ENCODE measurements around the gene LCN15.
"Not testable (repeated sequence)": the region's sequence is repeated elsewhere in the genome, so short reads cannot be mapped to it uniquely, and the experiment has no call there.

LCN15 gene

GRCh38 chr9:136792321-136793085 lies 28.2 kb upstream of the LCN15 start:
- H3K27ac ChIP-seq, result no peak overlapping the region
- H3K4me3 ChIP-seq, result peak overlapping the region; percentile 93
- no peak for DNase-seq (ENCODE audit: low spot score)
- TF ChIP-seq CTCF (IDR thresholded peaks at IDR 0.05), result no peak

- peak; percentile 88 for TF ChIP-seq CTCF (IDR thresholded peaks at IDR 0.05)
Observed at GRCh38 chr9:136791516-136792276, 27.4 kb upstream of the LCN15 start.

GRCh38 chr9:136790640-136791515 lies 26.6 kb upstream of the LCN15 start, which contains the start of gene TMEM141:
Gene TMEM141 (plus strand): TSS chr9:136791344. CDS start chr9:136791371, 27 bp downstream.
- Histone ChIP-seq H3K27ac (peak within 1 kb of the TSS; percentile 83 to 97), H3K4me3 (peak within 1 kb of the TSS; percentile 93)
- no peak for TF ChIP-seq CTCF (IDR thresholded peaks at IDR 0.05)
- DNase-seq (ENCODE audit: low spot score), result peak; percentile 100

More at GRCh38 chr9:136791516-136792276, 27.4 kb upstream of the LCN15 start:
- Histone ChIP-seq H3K27ac (peak overlapping the region; percentile 83 to 97), H3K4me3 (peak overlapping the region; percentile 93)
- DNase-seq (ENCODE audit: low spot score), result peak; percentile 86

GRCh38 chr9:136789523-136789937 lies 25.2 kb upstream of the LCN15 start:
- Histone ChIP-seq H3K27ac (no peak overlapping the region), H3K4me3 (no peak overlapping the region)
- TF ChIP-seq CTCF (IDR thresholded peaks at IDR 0.05), result no peak
- no peak for DNase-seq (ENCODE audit: low spot score)

- H3K4me3 ChIP-seq; H3K27ac ChIP-seq; DNase-seq (ENCODE audit: low spot score): not testable (repeated sequence)
Observed at GRCh38 chr9:136788644-136789522, 24.6 kb upstream of the LCN15 start.

- Histone ChIP-seq H3K4me3 (no peak overlapping the region), H3K27ac (no peak overlapping the region)
- DNase-seq (ENCODE audit: low spot score), result no peak
- TF ChIP-seq CTCF (IDR thresholded peaks at IDR 0.05), result peak; percentile 76
Observed at GRCh38 chr9:136787690-136788400, 23.5 kb upstream of the LCN15 start.

GRCh38 chr9:136786983-136787382 lies 22.7 kb upstream of the LCN15 start:
- H3K4me3 ChIP-seq; H3K27ac ChIP-seq; DNase-seq (ENCODE audit: low spot score): not testable (repeated sequence)

All from coronary artery (tissue), 2 donors.